CD4-positive, alpha-beta T cell (primary cell): Measurements from ENCODE around the gene NT5DC2. TPM values are rescaled to one million over a fixed set of nuclear protein-coding genes. Genes with fewer than 3 reads are reported as not detected.

Experiments
- ATAC-seq: fragments of 200-7000 bp; cut with Tn5 transposase; one replicate; pipeline ENCODE4 v1.10.0; 2022; ENCODE audit warnings: mild to moderate bottlenecking; ENCODE audit not compliant: poor library complexity
- CTCF ChIA-PET: fragments of 350-600 bp; sonication (Branson Sonifier 250); formaldehyde crosslinking; loops from one replicate; lab custom pipeline; 2021; ENCODE audit warnings: antibody characterized with exemption, inconsistent platforms; lab: Charles Lee
- POLR2A ChIA-PET: fragments of 350-600 bp; sonication (Branson Sonifier 250); formaldehyde crosslinking; loops from one replicate; lab custom pipeline; 2021; ENCODE audit warnings: antibody characterized with exemption, inconsistent platforms; lab: Charles Lee
- DNase-seq, 14 experiments: peaks; one replicate each; pipeline ENCODE4 v3.0.0-alpha.2; 2013 to 2020; ENCODE audit warnings: mixed read lengths in 2 of 14
- H3K27ac ChIP-seq, 2 donors: one replicate each; pipeline versions ENCODE4 v1.5.1 to v1.7.0; 2013; ENCODE audit warnings: low read length in 2 of 2, low read depth in 1 of 2, mild to moderate bottlenecking in 1 of 2
- H3K27me3 ChIP-seq, 2 experiments: 1 replicate in 1 of 2; 2 replicates in 1 of 2; pipeline versions ENCODE4 v1.6.1 to v1.7.0; 2013; ENCODE audit warnings: low read length in 2 of 2, control low read depth in 1 of 2, mild to moderate bottlenecking in 1 of 2, moderate library complexity in 1 of 2; ENCODE audit not compliant: insufficient read depth in 2 of 2, control insufficient read depth in 1 of 2
- H3K36me3 ChIP-seq: one replicate; pipeline ENCODE4 v1.6.1; 2013; ENCODE audit warnings: low read length, control low read depth; ENCODE audit not compliant: insufficient read depth
- H3K4me1 ChIP-seq: one replicate; pipeline ENCODE4 v1.6.1; 2013; ENCODE audit warnings: low read length, control low read depth; ENCODE audit not compliant: insufficient read depth
- H3K4me3 ChIP-seq: one replicate; pipeline ENCODE4 v1.5.1; 2013; ENCODE audit warnings: mild to moderate bottlenecking, low read length, moderate library complexity
- H3K9me3 ChIP-seq, 2 experiments: 1 replicate in 1 of 2; 2 replicates in 1 of 2; pipeline versions ENCODE4 v1.6.1 to v1.7.0; 2013; ENCODE audit warnings: low read length in 2 of 2, mild to moderate bottlenecking in 2 of 2, control low read depth in 1 of 2, moderate library complexity in 1 of 2; ENCODE audit not compliant: control insufficient read depth in 1 of 2, insufficient read depth in 1 of 2
- H3K27ac Mint-ChIP-seq: one replicate; pipeline ENCODE4 v1.8.0; 2020; ENCODE audit warnings: mixed read lengths
- H3K27me3 Mint-ChIP-seq: one replicate; pipeline ENCODE4 v1.8.0; 2021; ENCODE audit warnings: mixed read lengths
- H3K36me3 Mint-ChIP-seq: one replicate; pipeline ENCODE4 v1.8.0; 2021; ENCODE audit warnings: low read depth, mixed read lengths
- H3K4me1 Mint-ChIP-seq: one replicate; pipeline ENCODE4 v1.8.0; 2021; ENCODE audit warnings: low read depth, mixed read lengths
- H3K4me3 Mint-ChIP-seq: one replicate; pipeline ENCODE4 v1.8.0; 2020; ENCODE audit warnings: mild to moderate bottlenecking, mixed read lengths
- H3K9me3 Mint-ChIP-seq: one replicate; pipeline ENCODE4 v1.8.0; 2020; ENCODE audit warnings: mixed read lengths
- CTCF ChIP-seq: fragments of 200-600 bp; IDR thresholded peaks from one replicate; pipeline ENCODE4 v1.8.0; 2022; ENCODE audit warnings: antibody characterized with exemption, mild to moderate bottlenecking
- intact Hi-C, 2 experiments: fragments of 100-400 bp; cut with DNase I in 1 of 2; cut with micrococcal nuclease in 1 of 2; formaldehyde crosslinking; loops; one replicate each; pipeline versions ENCODE4 v1.15.1 to v1.9.0; 2023 to 2025; cut with DNase I, micrococcal nuclease
- total RNA-seq, 174 experiments: library from RNA in 2 of 174; stranded (reverse) in 2 of 174; gene quantifications; one replicate each; pipeline ENCODE4 v1.2.3 and lab custom pipeline; 2021 to 2026

Gene NT5DC2
- total RNA-seq, 2 experiments from 2014 or later: 2.5 to 4.2 TPM

- no peak overlapping the region for H3K27ac Mint-ChIP-seq
- CTCF ChIA-PET: no interaction called here
- no peak for TF ChIP-seq CTCF
- H3K36me3 ChIP-seq: peaks cover 36% of the 10 kb centered on the region
- H3K4me3 Mint-ChIP-seq: no peak overlapping the region
- no peaks in the 10 kb centered on the region for H3K4me1 Mint-ChIP-seq
- POLR2A ChIA-PET: no interaction called here
- ATAC-seq: no peak
- peaks cover 36% of the 10 kb centered on the region for H3K36me3 Mint-ChIP-seq
- H3K4me1 ChIP-seq: peaks cover 17% of the 10 kb centered on the region
- intact Hi-C loops: no loop called here
- H3K27ac ChIP-seq: no peak overlapping the region
- H3K27me3 Mint-ChIP-seq: no peaks in the 10 kb centered on the region
- DNase-seq: no peak
- H3K4me3 ChIP-seq: no peak overlapping the region
- no peaks in the 10 kb centered on the region for H3K9me3 ChIP-seq
- H3K27me3 ChIP-seq: no peaks in the 10 kb centered on the region
- no peaks in the 10 kb centered on the region for H3K9me3 Mint-ChIP-seq
Measured at GRCh38 chr3:52494445-52494844, 39.2 kb downstream of the NT5DC2 start.

- Mint-ChIP-seq H3K9me3 (no peaks in the 10 kb centered on the region), H3K4me1 (no peaks in the 10 kb centered on the region), H3K27ac (no peak overlapping the region), H3K4me3 (no peak overlapping the region), H3K36me3 (peaks cover 43% of the 10 kb centered on the region), H3K27me3 (no peaks in the 10 kb centered on the region)
- Histone ChIP-seq H3K27ac (no peak overlapping the region), H3K4me3 (no peak overlapping the region), H3K27me3 (no peaks in the 10 kb centered on the region), H3K4me1 (peaks cover 14% of the 10 kb centered on the region), H3K9me3 (no peaks in the 10 kb centered on the region), H3K36me3 (peaks cover 42% of the 10 kb centered on the region)
- intact Hi-C loops: no loop called here
- ChIA-PET CTCF (no interaction called here), POLR2A (no interaction called here)
- ATAC-seq (no peak), DNase-seq (no peak)
- no peak for TF ChIP-seq CTCF
Measured at GRCh38 chr3:52493232-52494017, 40.2 kb downstream of the NT5DC2 start.

- peaks cover 55% of the 10 kb centered on the region for H3K36me3 ChIP-seq
- ChIA-PET CTCF (no interaction called here), POLR2A (no interaction called here)
- no peak for TF ChIP-seq CTCF
- no peaks in the 10 kb centered on the region for H3K27me3 ChIP-seq
- no peaks in the 10 kb centered on the region for H3K4me1 Mint-ChIP-seq
- H3K27ac ChIP-seq: no peak overlapping the region
- no peak overlapping the region for H3K4me3 ChIP-seq
- no peaks in the 10 kb centered on the region for H3K9me3 ChIP-seq
- no peak overlapping the region for H3K27ac Mint-ChIP-seq
- intact Hi-C loops: no loop called here
- no peak for DNase-seq
- H3K4me1 ChIP-seq: peaks cover 9% of the 10 kb centered on the region
- H3K27me3 Mint-ChIP-seq: no peaks in the 10 kb centered on the region
- no peak for ATAC-seq
- no peak overlapping the region for H3K4me3 Mint-ChIP-seq
- no peaks in the 10 kb centered on the region for H3K9me3 Mint-ChIP-seq
- H3K36me3 Mint-ChIP-seq: peaks cover 54% of the 10 kb centered on the region
Measured at GRCh38 chr3:52492059-52492458, 41.6 kb downstream of the NT5DC2 start.
